Tibial artery (tissue), 4 donors: Measurements from ENCODE around the gene SNX19.
"Not testable (repeated sequence)": the region's sequence is repeated elsewhere in the genome, so short reads cannot be mapped to it uniquely, and the experiment has no call there.

ENCODE experiments used
- DNase-seq, 2 donors: peaks; one replicate each; pipeline ENCODE4 v3.0.0-alpha.2; 2019
- H3K27ac ChIP-seq, 2 donors: fragments of 200-600 bp; sonication (generic) in 1 of 2; 1 replicate in 1 of 2; 2 replicates in 1 of 2; pipeline ENCODE4 v1.5.1; 2018 to 2019; ENCODE audit warnings: mild to moderate bottlenecking in 1 of 2
- H3K27me3 ChIP-seq, 2 donors: fragments of 200-600 bp; sonication (generic) in 1 of 2; one replicate each; pipeline versions ENCODE4 v1.5.1 to v1.6.0; 2016 to 2019
- H3K36me3 ChIP-seq, 3 donors: fragments of 200-600 bp; sonication (generic) in 2 of 3; one replicate each; pipeline ENCODE4 v1.5.1; 2016 to 2019; ENCODE audit warnings: mild to moderate bottlenecking in 2 of 3
- H3K4me1 ChIP-seq, 4 donors: fragments of 200-600 bp; sonication (generic) in 2 of 4; 1 replicate in 3 of 4; 2 replicates in 1 of 4; pipeline ENCODE4 v1.5.1; 2016 to 2019
- H3K4me3 ChIP-seq, 2 donors: fragments of 200-600 bp; sonication (generic) in 1 of 2; 1 replicate in 1 of 2; 2 replicates in 1 of 2; pipeline ENCODE4 v1.5.1; 2018 to 2019; ENCODE audit warnings: mild to moderate bottlenecking in 2 of 2
- H3K9me3 ChIP-seq, 3 donors: fragments of 200-600 bp; sonication (generic) in 1 of 3; one replicate each; pipeline ENCODE4 v1.5.1; 2016 to 2019
- intact Hi-C: fragments of 100-400 bp; cut with DNase I; formaldehyde crosslinking; loops from one replicate; pipeline ENCODE4 v1.15.0; 2023; ENCODE audit warnings: low total_unique reads
- TF ChIP-seq, protein P1 (sequence below), 2 experiments: fragments of 200-600 bp in 1 of 2; fragments of 450-650 bp in 1 of 2; IDR thresholded peaks; one replicate each; pipeline ENCODE4 v1.5.1; 2017 to 2019; ENCODE audit warnings: antibody characterized with exemption in 2 of 2, mild to moderate bottlenecking in 1 of 2, moderate library complexity in 1 of 2

Gene SNX19

GRCh38 chr11:130861902-130862860, 54.1 kb downstream of the SNX19 start:
- TF ChIP-seq, protein P1, sequence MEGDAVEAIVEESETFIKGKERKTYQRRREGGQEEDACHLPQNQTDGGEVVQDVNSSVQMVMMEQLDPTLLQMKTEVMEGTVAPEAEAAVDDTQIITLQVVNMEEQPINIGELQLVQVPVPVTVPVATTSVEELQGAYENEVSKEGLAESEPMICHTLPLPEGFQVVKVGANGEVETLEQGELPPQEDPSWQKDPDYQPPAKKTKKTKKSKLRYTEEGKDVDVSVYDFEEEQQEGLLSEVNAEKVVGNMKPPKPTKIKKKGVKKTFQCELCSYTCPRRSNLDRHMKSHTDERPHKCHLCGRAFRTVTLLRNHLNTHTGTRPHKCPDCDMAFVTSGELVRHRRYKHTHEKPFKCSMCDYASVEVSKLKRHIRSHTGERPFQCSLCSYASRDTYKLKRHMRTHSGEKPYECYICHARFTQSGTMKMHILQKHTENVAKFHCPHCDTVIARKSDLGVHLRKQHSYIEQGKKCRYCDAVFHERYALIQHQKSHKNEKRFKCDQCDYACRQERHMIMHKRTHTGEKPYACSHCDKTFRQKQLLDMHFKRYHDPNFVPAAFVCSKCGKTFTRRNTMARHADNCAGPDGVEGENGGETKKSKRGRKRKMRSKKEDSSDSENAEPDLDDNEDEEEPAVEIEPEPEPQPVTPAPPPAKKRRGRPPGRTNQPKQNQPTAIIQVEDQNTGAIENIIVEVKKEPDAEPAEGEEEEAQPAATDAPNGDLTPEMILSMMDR (IDR thresholded peaks at IDR 0.05): peak; percentile 100
- H3K4me1 ChIP-seq: peaks cover 0 to 59% (median 42%) of the 10 kb centered on the region in 4 donors
- no peaks in the 10 kb centered on the region for H3K27me3 ChIP-seq
- peak; percentile 92 to 94 for DNase-seq
- intact Hi-C loops: loop anchor here (2.0 kb wide), 3 partner anchors 33 to 427 kb away; no protein-coding TSS in a partner anchor
- no peaks in the 10 kb centered on the region for H3K9me3 ChIP-seq
- no peaks in the 10 kb centered on the region for H3K36me3 ChIP-seq
- peak overlapping the region in 1 of 2 donors; percentile 17 for H3K4me3 ChIP-seq
- H3K27ac ChIP-seq: peak overlapping the region; percentile 78 to 82

GRCh38 chr11:130861283-130861682, 55.0 kb downstream of the SNX19 start:
- peaks cover 0 to 50% (median 36%) of the 10 kb centered on the region in 4 donors for H3K4me1 ChIP-seq
- H3K27ac ChIP-seq: peak overlapping the region; percentile 78 to 82
- H3K27me3 ChIP-seq: no peaks in the 10 kb centered on the region
- DNase-seq: no peak
- H3K4me3 ChIP-seq: no peak overlapping the region
- intact Hi-C loops: loop anchor here (2.0 kb wide), 2 partner anchors 32 to 426 kb away; no protein-coding TSS in a partner anchor
- H3K9me3 ChIP-seq: no peaks in the 10 kb centered on the region
- no peaks in the 10 kb centered on the region for H3K36me3 ChIP-seq
- TF ChIP-seq, protein P1 (IDR thresholded peaks at IDR 0.05): no peak

GRCh38 chr11:130859886-130860285, 56.4 kb downstream of the SNX19 start:
- Histone ChIP-seq H3K4me1 (peaks cover 0 to 36% (median 23%) of the 10 kb centered on the region in 4 donors), H3K36me3 (no peaks in the 10 kb centered on the region), H3K4me3 (no peak overlapping the region), H3K27ac (peak overlapping the region; percentile 78 to 82), H3K27me3 (no peaks in the 10 kb centered on the region), H3K9me3 (no peaks in the 10 kb centered on the region)
- intact Hi-C loops: loop anchor here (2.0 to 10.0 kb wide), 3 partner anchors 31 to 425 kb away; no protein-coding TSS in a partner anchor
- DNase-seq: no peak
- TF ChIP-seq, protein P1 (IDR thresholded peaks at IDR 0.05): no peak

DNA sequence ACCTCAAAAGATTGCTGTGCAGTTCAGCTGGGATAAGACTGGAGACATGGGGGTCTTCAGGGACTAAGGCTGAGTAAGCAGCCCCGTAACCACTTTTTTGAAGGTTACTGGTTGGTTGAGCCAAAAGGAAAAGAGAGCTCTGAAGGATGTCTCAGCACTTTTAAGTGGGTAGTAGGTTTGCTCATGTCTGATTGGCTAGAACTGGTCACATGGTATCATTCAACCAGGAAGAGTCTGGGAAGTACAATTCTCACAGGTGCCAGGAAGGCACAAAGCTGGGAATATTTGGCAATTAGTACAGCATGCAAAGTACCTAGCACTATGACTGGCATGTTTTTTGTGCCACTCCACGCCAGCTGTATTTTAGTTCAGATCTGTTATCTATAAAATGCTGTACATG, 58.1 kb downstream of the SNX19 start:
- TF ChIP-seq, protein P1 (IDR thresholded peaks at IDR 0.05): no peak
- no peaks in the 10 kb centered on the region for H3K27me3 ChIP-seq
- DNase-seq: no peak

GRCh38 chr11:130855707-130856106, 60.6 kb downstream of the SNX19 start:
- H3K9me3 ChIP-seq, H3K27ac ChIP-seq: not testable (repeated sequence)
- intact Hi-C loops: loop anchor here (10.0 kb wide), 1 partner anchor 181 kb away; no protein-coding TSS in a partner anchor

More for the DNA sequence above, 58.1 kb downstream of the SNX19 start:
- peaks cover 0 to 31% (median 22%) of the 10 kb centered on the region in 4 donors for H3K4me1 ChIP-seq
- H3K36me3 ChIP-seq: no peaks in the 10 kb centered on the region
- H3K4me3 ChIP-seq: no peak overlapping the region
- intact Hi-C loops: loop anchor here (10.0 kb wide), 1 partner anchor 183 kb away; no protein-coding TSS in a partner anchor
- no peaks in the 10 kb centered on the region for H3K9me3 ChIP-seq
- no peak overlapping the region for H3K27ac ChIP-seq

DNA sequence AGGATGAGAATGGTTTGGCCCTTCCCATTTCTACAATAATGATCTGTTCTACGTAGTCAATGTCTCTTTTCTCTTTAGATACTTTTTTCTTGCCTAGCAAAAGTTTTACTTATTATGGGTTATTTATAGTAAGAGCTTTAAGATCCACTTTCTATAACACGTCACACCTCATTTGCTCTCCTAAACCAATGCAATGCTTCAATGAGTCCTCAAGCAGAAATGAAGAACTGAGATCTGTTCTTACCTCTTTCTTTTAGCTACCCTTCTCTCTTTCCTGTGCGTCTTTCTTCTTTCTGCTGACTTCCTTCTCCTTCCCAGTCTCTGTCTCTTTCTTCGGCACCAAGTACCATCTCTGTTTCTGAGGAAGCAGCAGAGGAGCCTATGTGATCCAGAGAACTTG, 61.8 kb downstream of the SNX19 start:
- H3K4me3 ChIP-seq: no peak overlapping the region
- H3K27ac ChIP-seq: no peak overlapping the region
- H3K36me3 ChIP-seq: no peaks in the 10 kb centered on the region
- H3K27me3 ChIP-seq: no peaks in the 10 kb centered on the region
- intact Hi-C loops: loop anchor here (10.0 kb wide), 1 partner anchor 180 kb away; no protein-coding TSS in a partner anchor
- peaks cover 0 to 11% (median 5%) of the 10 kb centered on the region in 4 donors for H3K4me1 ChIP-seq
- DNase-seq: no peak
- TF ChIP-seq, protein P1 (IDR thresholded peaks at IDR 0.05): no peak
- no peaks in the 10 kb centered on the region for H3K9me3 ChIP-seq

More at GRCh38 chr11:130855707-130856106, 60.6 kb downstream of the SNX19 start:
- H3K27me3 ChIP-seq, H3K4me3 ChIP-seq, H3K36me3 ChIP-seq, DNase-seq: not testable (repeated sequence)
- H3K4me1 ChIP-seq: peaks cover 0 to 13% (median 7%) of the 10 kb centered on the region in 4 donors
